Panc1 (cell line): ENCODE measurements around the gene KCNN2.

ENCODE experiments used
- TF ChIP-seq, protein P1 (sequence below): fragments of 450-650 bp; IDR thresholded peaks from 2 replicates; pipeline ENCODE4 v1.5.1; 2017; ENCODE audit warnings: mild to moderate bottlenecking
- TF ChIP-seq, protein P2 (sequence below), 2 experiments: IDR thresholded peaks; 2 replicates each; pipeline ENCODE4 v1.6.1; 2011 to 2012; ENCODE audit warnings: low read depth in 2 of 2, control low read depth in 1 of 2, low read length in 1 of 2, mild to moderate bottlenecking in 1 of 2, moderate library complexity in 1 of 2; ENCODE audit not compliant: insufficient read depth in 1 of 2

DNA sequence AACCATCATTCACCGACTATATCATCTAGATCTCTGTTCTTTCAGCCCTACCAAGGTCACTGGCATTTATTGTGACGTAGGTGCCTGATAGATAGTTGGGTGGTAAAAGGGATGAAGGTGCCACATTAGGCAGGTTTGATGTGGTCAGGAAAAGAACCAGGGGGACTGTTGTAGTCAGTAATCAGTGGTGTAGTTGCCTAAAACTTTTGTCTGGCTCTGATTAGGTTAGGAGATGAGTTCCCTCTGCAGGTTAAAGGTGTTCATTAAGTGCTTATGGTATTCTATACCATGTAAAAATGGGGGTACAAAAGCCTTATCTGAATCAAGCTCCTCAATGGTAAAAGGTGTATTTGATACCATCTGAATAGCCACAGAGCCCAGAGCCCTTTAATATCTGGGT lies 55.6 kb downstream of the KCNN2 start:
- TF ChIP-seq, protein P1, sequence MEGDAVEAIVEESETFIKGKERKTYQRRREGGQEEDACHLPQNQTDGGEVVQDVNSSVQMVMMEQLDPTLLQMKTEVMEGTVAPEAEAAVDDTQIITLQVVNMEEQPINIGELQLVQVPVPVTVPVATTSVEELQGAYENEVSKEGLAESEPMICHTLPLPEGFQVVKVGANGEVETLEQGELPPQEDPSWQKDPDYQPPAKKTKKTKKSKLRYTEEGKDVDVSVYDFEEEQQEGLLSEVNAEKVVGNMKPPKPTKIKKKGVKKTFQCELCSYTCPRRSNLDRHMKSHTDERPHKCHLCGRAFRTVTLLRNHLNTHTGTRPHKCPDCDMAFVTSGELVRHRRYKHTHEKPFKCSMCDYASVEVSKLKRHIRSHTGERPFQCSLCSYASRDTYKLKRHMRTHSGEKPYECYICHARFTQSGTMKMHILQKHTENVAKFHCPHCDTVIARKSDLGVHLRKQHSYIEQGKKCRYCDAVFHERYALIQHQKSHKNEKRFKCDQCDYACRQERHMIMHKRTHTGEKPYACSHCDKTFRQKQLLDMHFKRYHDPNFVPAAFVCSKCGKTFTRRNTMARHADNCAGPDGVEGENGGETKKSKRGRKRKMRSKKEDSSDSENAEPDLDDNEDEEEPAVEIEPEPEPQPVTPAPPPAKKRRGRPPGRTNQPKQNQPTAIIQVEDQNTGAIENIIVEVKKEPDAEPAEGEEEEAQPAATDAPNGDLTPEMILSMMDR, result no peak
- TF ChIP-seq, protein P2, sequence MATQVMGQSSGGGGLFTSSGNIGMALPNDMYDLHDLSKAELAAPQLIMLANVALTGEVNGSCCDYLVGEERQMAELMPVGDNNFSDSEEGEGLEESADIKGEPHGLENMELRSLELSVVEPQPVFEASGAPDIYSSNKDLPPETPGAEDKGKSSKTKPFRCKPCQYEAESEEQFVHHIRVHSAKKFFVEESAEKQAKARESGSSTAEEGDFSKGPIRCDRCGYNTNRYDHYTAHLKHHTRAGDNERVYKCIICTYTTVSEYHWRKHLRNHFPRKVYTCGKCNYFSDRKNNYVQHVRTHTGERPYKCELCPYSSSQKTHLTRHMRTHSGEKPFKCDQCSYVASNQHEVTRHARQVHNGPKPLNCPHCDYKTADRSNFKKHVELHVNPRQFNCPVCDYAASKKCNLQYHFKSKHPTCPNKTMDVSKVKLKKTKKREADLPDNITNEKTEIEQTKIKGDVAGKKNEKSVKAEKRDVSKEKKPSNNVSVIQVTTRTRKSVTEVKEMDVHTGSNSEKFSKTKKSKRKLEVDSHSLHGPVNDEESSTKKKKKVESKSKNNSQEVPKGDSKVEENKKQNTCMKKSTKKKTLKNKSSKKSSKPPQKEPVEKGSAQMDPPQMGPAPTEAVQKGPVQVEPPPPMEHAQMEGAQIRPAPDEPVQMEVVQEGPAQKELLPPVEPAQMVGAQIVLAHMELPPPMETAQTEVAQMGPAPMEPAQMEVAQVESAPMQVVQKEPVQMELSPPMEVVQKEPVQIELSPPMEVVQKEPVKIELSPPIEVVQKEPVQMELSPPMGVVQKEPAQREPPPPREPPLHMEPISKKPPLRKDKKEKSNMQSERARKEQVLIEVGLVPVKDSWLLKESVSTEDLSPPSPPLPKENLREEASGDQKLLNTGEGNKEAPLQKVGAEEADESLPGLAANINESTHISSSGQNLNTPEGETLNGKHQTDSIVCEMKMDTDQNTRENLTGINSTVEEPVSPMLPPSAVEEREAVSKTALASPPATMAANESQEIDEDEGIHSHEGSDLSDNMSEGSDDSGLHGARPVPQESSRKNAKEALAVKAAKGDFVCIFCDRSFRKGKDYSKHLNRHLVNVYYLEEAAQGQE (IDR thresholded peaks at IDR 0.05; ENCODE audit: insufficient read depth in 1 of 2, low read depth in 2 of 2, low read length in 1 of 2), result no peak
